GM21360 (cell line): ENCODE measurements around the gene TTC23.
"Not testable (repeated sequence)": the region's sequence is repeated elsewhere in the genome, so short reads cannot be mapped to it uniquely, and the experiment has no call there.

Experiments used
- ATAC-seq: cut with Tn5 transposase; IDR thresholded peaks from one replicate; pipeline ENCODE4 v1.9.1; 2021; ENCODE audit warnings: mild to moderate bottlenecking, moderate library complexity; ENCODE audit not compliant: unreplicated experiment

TTC23 gene

GRCh38 chr15:99250494-99250856 is 1.1 kb upstream of the TTC23 start:
- no peak for ATAC-seq

- ATAC-seq = no peak
These were observed 620 bp upstream of the TTC23 start for GRCh38 chr15:99250001-99250400.

GRCh38 chr15:99248000-99248715 is 1.2 kb downstream of the TTC23 start:
- ATAC-seq = no peak

GRCh38 chr15:99247062-99247461 is 2.3 kb downstream of the TTC23 start:
- ATAC-seq = no peak

GRCh38 chr15:99244306-99244705 is 5.1 kb downstream of the TTC23 start:
- no peak for ATAC-seq

GRCh38 chr15:99241752-99242151 is 7.6 kb downstream of the TTC23 start:
- no peak for ATAC-seq

GRCh38 chr15:99239545-99240198 is 9.7 kb downstream of the TTC23 start:
- peak; percentile 92 for ATAC-seq

GRCh38 chr15:99238849-99239248 is 10.5 kb downstream of the TTC23 start:
- no peak for ATAC-seq

GRCh38 chr15:99234160-99234559 is 15.2 kb downstream of the TTC23 start:
- not testable (repeated sequence) for ATAC-seq

- no peak for ATAC-seq
These were observed 16.6 kb downstream of the TTC23 start for GRCh38 chr15:99232740-99233139.

- no peak for ATAC-seq
These were observed 18.5 kb downstream of the TTC23 start for GRCh38 chr15:99230867-99231266.

- no peak for ATAC-seq
These were observed 21.1 kb downstream of the TTC23 start for GRCh38 chr15:99228120-99228770.

GRCh38 chr15:99226802-99227201 is 22.6 kb downstream of the TTC23 start:
- no peak for ATAC-seq

- ATAC-seq = no peak
These were observed 24.8 kb downstream of the TTC23 start for GRCh38 chr15:99224372-99225214.

GRCh38 chr15:99213187-99213811 is 36.1 kb downstream of the TTC23 start:
- no peak for ATAC-seq

GRCh38 chr15:99212406-99212805 is 37.0 kb downstream of the TTC23 start:
- ATAC-seq = no peak

GRCh38 chr15:99211926-99212325 is 37.5 kb downstream of the TTC23 start:
- no peak for ATAC-seq

- ATAC-seq = no peak
These were observed 39.0 kb downstream of the TTC23 start for GRCh38 chr15:99210334-99210733.

GRCh38 chr15:99209326-99209725 is 40.1 kb downstream of the TTC23 start:
- no peak for ATAC-seq

- ATAC-seq = no peak
These were observed 41.7 kb downstream of the TTC23 start for GRCh38 chr15:99207672-99208071.

- ATAC-seq = no peak
These were observed 47.2 kb downstream of the TTC23 start for GRCh38 chr15:99202176-99202552.
